NOMO-1 treated with DMSO at 0.1 percent for 48 hours (cell line): ENCODE measurements around the gene CYBA.

Experiments
- DNase-seq: peaks from one replicate; lab custom pipeline; 2025; ENCODE audit not compliant: unreplicated experiment; lab: John Stamatoyannopoulos, UW

The CYBA gene

DNA sequence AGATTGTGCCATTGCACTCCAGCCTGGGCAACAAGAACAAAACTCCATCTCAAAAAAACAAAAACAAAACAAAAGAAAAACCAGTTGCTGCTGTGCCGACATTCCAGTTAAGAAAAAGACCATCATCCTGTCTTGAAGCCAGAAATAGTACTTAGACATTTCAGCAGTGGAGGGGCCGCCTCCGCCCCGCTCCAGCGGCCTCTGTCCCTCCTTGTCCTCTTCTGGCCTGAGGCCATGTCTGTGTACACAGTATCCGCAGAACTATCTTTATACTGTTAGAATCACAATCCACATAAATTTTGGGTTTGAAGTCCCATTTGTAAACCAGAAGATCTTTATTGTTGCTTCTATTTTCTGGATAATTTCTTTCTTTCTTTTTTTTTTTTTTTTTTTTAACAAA lies 55.8 kb downstream of the CYBA start:
- no peak for DNase-seq

DNA sequence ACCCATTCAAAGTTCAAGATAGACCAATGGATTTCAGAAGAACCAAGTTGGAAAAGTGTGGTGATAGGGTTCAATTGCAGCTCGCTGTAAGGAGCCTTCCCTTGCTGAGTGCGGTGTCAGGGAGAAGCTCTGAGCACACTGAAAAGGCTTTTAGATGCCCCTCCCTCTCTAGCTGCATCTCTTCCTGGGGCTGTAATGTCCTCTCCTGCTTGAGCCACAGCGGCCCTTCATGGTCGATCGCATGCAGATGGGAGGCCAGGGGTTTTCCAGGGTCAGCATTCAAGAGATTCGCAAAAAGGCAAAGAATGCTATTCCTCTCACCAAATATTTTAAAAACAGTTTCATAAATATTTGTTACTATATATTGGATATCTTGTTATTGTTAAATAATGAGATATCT lies 56.9 kb downstream of the CYBA start:
- DNase-seq, result no peak

DNA sequence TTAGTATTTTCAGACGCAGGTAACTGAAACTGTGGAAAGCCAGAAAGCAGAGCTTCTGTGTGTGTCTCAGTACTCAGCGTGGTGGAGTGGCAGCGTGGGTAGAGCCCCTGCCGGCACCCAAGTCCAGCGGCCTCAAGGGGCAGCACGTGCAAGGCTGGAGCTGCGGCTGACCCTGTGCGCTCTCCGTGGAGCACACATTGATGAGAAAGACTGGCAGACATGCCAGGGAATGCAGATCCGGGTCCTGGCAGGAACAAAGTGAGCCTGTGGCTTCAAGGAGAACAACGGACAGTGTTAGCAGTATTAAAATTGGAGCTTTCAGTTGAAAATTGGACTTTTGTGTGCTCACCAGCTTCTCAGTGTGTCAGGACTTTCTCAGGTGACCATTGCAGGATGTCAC lies 57.4 kb downstream of the CYBA start:
- no peak for DNase-seq
